ENCODE measurements around the gene SHC1. TPM values are rescaled to one million over a fixed set of nuclear protein-coding genes. Genes with fewer than 3 reads are reported as not detected.

Gene SHC1
- polyA plus RNA-seq, 1 of the 3 experiments (the other 2 are of a cell fraction): 338 TPM

DNA sequence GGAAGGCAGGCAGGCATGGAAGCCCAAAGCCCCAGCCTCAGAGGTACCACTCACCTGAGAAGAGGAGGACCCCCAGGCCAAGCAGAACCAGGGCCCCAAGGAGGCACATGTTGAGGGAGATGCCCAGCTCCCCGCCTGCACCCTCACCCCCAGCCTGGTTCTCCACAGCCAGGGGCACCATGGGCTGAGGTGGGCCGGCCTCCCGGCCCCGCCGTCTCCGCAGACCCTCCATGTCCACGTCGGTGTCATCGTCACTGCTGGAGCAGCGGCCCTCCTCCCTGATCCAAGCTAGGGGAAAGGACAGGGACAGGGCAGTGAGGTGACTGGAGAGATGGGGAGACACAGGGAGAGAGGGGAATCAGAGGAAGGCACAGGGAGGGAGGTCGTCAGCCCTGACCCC is 22.5 kb downstream of the SHC1 start:
- no peak for DNase-seq
- WGBS (ENCODE audit: low lambda C conversion rate): 88% methylated on average over 10 of the region's 11 CpGs
- ChIA-PET POLR2A (no interaction called here), CTCF (interaction anchor here (0.9 to 4.9 kb wide), 7 partner anchors 14 to 389 kb away, joined by 3 to 20 read pairs (median 4); partner anchors contain the start of genes ADAM15 and PYGO2)
- no peak for TF ChIP-seq SIN3A (IDR thresholded peaks at IDR 0.05; ENCODE audit: borderline replicate concordance, low read depth, low read length)
- TF ChIP-seq, protein P1, sequence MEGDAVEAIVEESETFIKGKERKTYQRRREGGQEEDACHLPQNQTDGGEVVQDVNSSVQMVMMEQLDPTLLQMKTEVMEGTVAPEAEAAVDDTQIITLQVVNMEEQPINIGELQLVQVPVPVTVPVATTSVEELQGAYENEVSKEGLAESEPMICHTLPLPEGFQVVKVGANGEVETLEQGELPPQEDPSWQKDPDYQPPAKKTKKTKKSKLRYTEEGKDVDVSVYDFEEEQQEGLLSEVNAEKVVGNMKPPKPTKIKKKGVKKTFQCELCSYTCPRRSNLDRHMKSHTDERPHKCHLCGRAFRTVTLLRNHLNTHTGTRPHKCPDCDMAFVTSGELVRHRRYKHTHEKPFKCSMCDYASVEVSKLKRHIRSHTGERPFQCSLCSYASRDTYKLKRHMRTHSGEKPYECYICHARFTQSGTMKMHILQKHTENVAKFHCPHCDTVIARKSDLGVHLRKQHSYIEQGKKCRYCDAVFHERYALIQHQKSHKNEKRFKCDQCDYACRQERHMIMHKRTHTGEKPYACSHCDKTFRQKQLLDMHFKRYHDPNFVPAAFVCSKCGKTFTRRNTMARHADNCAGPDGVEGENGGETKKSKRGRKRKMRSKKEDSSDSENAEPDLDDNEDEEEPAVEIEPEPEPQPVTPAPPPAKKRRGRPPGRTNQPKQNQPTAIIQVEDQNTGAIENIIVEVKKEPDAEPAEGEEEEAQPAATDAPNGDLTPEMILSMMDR (IDR thresholded peaks at IDR 0.05): no peak
- Histone ChIP-seq H2AFZ (ENCODE audit: low read depth) (no peak overlapping the region), H3K27me3 (ENCODE audit: insufficient read depth) (no peaks in the 10 kb centered on the region), H3K4me1 (ENCODE audit: control insufficient read depth in 1 of 2, insufficient read depth in 2 of 2, low read depth in 1 of 2, low read length in 1 of 2) (peaks cover 0 to 9% of the 10 kb centered on the region in 2 experiments; a peak in 1 of 4 replicates), H3F3A (replicated peaks; ENCODE audit: insufficient read depth) (peaks cover 7% of the 10 kb centered on the region), H3K79me2 (ENCODE audit: insufficient read depth) (no peaks in the 10 kb centered on the region), H3K27ac (ENCODE audit: low read depth in 2 of 2, low read length in 1 of 2) (no peak overlapping the region), H3K9me2 (no peaks in the 10 kb centered on the region), H3K4me3 (ENCODE audit: low read depth in 2 of 2, low read length in 1 of 2) (no peak overlapping the region), H3K9me3 (no peaks in the 10 kb centered on the region), H3K36me3 (replicated peaks in 1 of 2; ENCODE audit: control insufficient read depth in 1 of 2, insufficient read depth in 2 of 2, low read length in 1 of 2) (peaks cover 0 to 30% of the 10 kb centered on the region in 2 experiments), H3K4me2 (no peak overlapping the region), H3K9ac (no peak overlapping the region), H4K20me1 (ENCODE audit: insufficient read depth) (no peaks in the 10 kb centered on the region)

- no peaks in the 10 kb centered on the region for H3K79me2 ChIP-seq (ENCODE audit: insufficient read depth)
- H3K4me3 ChIP-seq (ENCODE audit: low read depth in 2 of 2, low read length in 1 of 2): no peak overlapping the region
- no peak overlapping the region for H3K27ac ChIP-seq (ENCODE audit: low read depth in 2 of 2, low read length in 1 of 2)
- H3K9ac ChIP-seq: no peak overlapping the region
- H3K27me3 ChIP-seq (ENCODE audit: insufficient read depth): no peaks in the 10 kb centered on the region
- H4K20me1 ChIP-seq (ENCODE audit: insufficient read depth): no peaks in the 10 kb centered on the region
- H3K4me2 ChIP-seq: no peak overlapping the region
- H2AFZ ChIP-seq (ENCODE audit: low read depth): no peak overlapping the region
- H3K36me3 ChIP-seq (replicated peaks in 1 of 2; ENCODE audit: control insufficient read depth in 1 of 2, insufficient read depth in 2 of 2, low read length in 1 of 2): peaks cover 0 to 25% of the 10 kb centered on the region in 2 experiments
- 85% methylated on average over 15 of the region's 17 CpGs for WGBS (ENCODE audit: low lambda C conversion rate)
- H3K9me3 ChIP-seq: no peaks in the 10 kb centered on the region
- H3K9me2 ChIP-seq: no peaks in the 10 kb centered on the region
- POLR2A ChIA-PET: interaction anchor here (2.8 kb wide), 1 partner anchor 9 kb away, joined by 10 read pairs; the partner anchor contains the start of gene PBXIP1
- no peak for DNase-seq
- CTCF ChIA-PET: interaction anchor here (0.8 to 4.9 kb wide), 14 partner anchors 10 to 465 kb away, joined by 3 to 21 read pairs (median 4); partner anchors contain the start of genes PMVK and PYGO2
- peaks cover 7% of the 10 kb centered on the region for H3F3A ChIP-seq (replicated peaks; ENCODE audit: insufficient read depth)
- peaks cover 0 to 11% of the 10 kb centered on the region in 2 experiments; a peak in 1 of 4 replicates for H3K4me1 ChIP-seq (ENCODE audit: control insufficient read depth in 1 of 2, insufficient read depth in 2 of 2, low read depth in 1 of 2, low read length in 1 of 2)
- TF ChIP-seq, protein P2, sequence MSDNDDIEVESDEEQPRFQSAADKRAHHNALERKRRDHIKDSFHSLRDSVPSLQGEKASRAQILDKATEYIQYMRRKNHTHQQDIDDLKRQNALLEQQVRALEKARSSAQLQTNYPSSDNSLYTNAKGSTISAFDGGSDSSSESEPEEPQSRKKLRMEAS (IDR thresholded peaks at IDR 0.05; ENCODE audit: low read depth): no peak
- TF ChIP-seq FOXM1 (IDR thresholded peaks at IDR 0.05; ENCODE audit: low read depth) (no peak), EZH2phosphoT487 (IDR thresholded peaks at IDR 0.05; ENCODE audit: borderline replicate concordance, low read depth) (no peak), ZBTB33 (IDR thresholded peaks at IDR 0.05; ENCODE audit: borderline replicate concordance, low read depth) (no peak), CHD2 (IDR thresholded peaks at IDR 0.05; ENCODE audit: low read length, partially characterized antibody) (no peak), RAD21 (IDR thresholded peaks at IDR 0.05; ENCODE audit: low read length) (no peak), SIN3A (IDR thresholded peaks at IDR 0.05; ENCODE audit: borderline replicate concordance, low read depth, low read length) (no peak), SMC3 (IDR thresholded peaks at IDR 0.05; ENCODE audit: low read depth, low read length) (no peak), RXRA (IDR thresholded peaks at IDR 0.05; ENCODE audit: borderline replicate concordance, low read depth) (no peak), TCF12 (IDR thresholded peaks at IDR 0.05) (no peak), EP300 (IDR thresholded peaks at IDR 0.05; ENCODE audit: borderline replicate concordance in 1 of 2, low read depth in 1 of 2, low read length in 1 of 2) (no peak), FOXJ3 (CRISPR knock-in tag; IDR thresholded peaks at IDR 0.05) (no peak), TAF1 (IDR thresholded peaks at IDR 0.05; ENCODE audit: borderline replicate concordance, low read depth, low read length) (no peak), TEAD4 (IDR thresholded peaks at IDR 0.05; ENCODE audit: borderline replicate concordance, insufficient read depth) (no peak), GATA2 (CRISPR knock-in tag; IDR thresholded peaks at IDR 0.05) (no peak)
- TF ChIP-seq, protein P3, sequence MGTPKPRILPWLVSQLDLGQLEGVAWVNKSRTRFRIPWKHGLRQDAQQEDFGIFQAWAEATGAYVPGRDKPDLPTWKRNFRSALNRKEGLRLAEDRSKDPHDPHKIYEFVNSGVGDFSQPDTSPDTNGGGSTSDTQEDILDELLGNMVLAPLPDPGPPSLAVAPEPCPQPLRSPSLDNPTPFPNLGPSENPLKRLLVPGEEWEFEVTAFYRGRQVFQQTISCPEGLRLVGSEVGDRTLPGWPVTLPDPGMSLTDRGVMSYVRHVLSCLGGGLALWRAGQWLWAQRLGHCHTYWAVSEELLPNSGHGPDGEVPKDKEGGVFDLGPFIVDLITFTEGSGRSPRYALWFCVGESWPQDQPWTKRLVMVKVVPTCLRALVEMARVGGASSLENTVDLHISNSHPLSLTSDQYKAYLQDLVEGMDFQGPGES (IDR thresholded peaks at IDR 0.05; ENCODE audit: low read depth, low read length): no peak
- TF ChIP-seq, protein P4, sequence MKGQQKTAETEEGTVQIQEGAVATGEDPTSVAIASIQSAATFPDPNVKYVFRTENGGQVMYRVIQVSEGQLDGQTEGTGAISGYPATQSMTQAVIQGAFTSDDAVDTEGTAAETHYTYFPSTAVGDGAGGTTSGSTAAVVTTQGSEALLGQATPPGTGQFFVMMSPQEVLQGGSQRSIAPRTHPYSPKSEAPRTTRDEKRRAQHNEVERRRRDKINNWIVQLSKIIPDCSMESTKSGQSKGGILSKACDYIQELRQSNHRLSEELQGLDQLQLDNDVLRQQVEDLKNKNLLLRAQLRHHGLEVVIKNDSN (IDR thresholded peaks at IDR 0.05; ENCODE audit: borderline replicate concordance, low read depth): no peak
Measured at GRCh38 chr1:154945962-154946850, 24.3 kb downstream of the SHC1 start.

Measured in SK-N-SH (cell line).